HCT116 (cell line): ENCODE results near the gene DHCR7. TPM values are rescaled to one million over a fixed set of nuclear protein-coding genes. Genes with fewer than 3 reads are reported as not detected.

Source experiments
- ATAC-seq: fragments of 200-7000 bp; cut with Tn5 transposase; 2 replicates; pipeline ENCODE4 v1.9.1; 2020; ENCODE audit warnings: mild to moderate bottlenecking, moderate library complexity
- BruUV-seq: library from RNA; stranded (reverse); fragments of 400-500 nt; replicated peaks from 2 replicates; lab custom pipeline; 2021; lab: Mats Ljungman, UMichigan
- CTCF ChIA-PET: fragments of 300-600 bp; sonication (Branson Sonifier 250); formaldehyde crosslinking; loops from one replicate; lab custom pipeline; 2021; ENCODE audit warnings: antibody characterized with exemption; lab: Charles Lee
- POLR2A ChIA-PET: fragments of 300-600, 350-600 bp; sonication (Branson Sonifier 250); formaldehyde crosslinking; loops from one replicate; lab custom pipeline; 2021; ENCODE audit warnings: antibody characterized with exemption; lab: Charles Lee
- RAD21 ChIA-PET, 2 experiments: fragments of 300-600 bp; sonication (Branson Sonifier 250); formaldehyde crosslinking; loops; one replicate each; lab custom pipeline; 2023; ENCODE audit warnings: low total read pairs in 2 of 2; ENCODE audit not compliant: uncharacterized antibody in 2 of 2, unreplicated experiment in 2 of 2, low non-redundant PET in 1 of 2; lab: Charles Lee
- DNase-seq: peaks from one replicate; pipeline ENCODE4 v3.0.0-alpha.2; 2010; ENCODE audit warnings: low read depth, low spot score
- H2AFZ ChIP-seq: fragments of 200-600 bp; shearing (Covaris generic), sonication (generic); 2 replicates; pipeline ENCODE4 v1.6.1; 2017; ENCODE audit warnings: low read depth, mixed run types, mixed read lengths, antibody characterized with exemption, low read length; ENCODE audit not compliant: poor library complexity, severe bottlenecking
- H3K27ac ChIP-seq: 2 replicates; pipeline ENCODE4 v1.5.1; 2012; ENCODE audit warnings: low read depth, low read length
- H3K27me3 ChIP-seq: fragments of 200-600 bp; sonication (generic); 2 replicates; pipeline ENCODE4 v1.6.1; 2016; ENCODE audit warnings: mixed run types, low read length, mixed read lengths; ENCODE audit not compliant: insufficient read depth
- H3K36me3 ChIP-seq, 2 experiments: fragments of 200-500 bp in 1 of 2; fragments of 200-600 bp in 1 of 2; sonication (Bioruptor generic) in 1 of 2; sonication (generic) in 1 of 2; 2 replicates each; pipeline versions ENCODE4 v1.5.1 to v1.6.1; 2014 to 2016; ENCODE audit warnings: low read length in 2 of 2, inconsistent platforms in 1 of 2, mixed read lengths in 1 of 2, mixed run types in 1 of 2; ENCODE audit not compliant: insufficient read depth in 2 of 2, control insufficient read depth in 1 of 2
- H3K4me1 ChIP-seq, 2 experiments: fragments of 200-600 bp in 1 of 2; sonication (generic) in 1 of 2; 2 replicates each; pipeline versions ENCODE4 v1.5.1 to v1.6.1; 2012 to 2017; ENCODE audit warnings: low read length in 2 of 2, inconsistent platforms in 1 of 2, mild to moderate bottlenecking in 1 of 2, mixed read lengths in 1 of 2, mixed run types in 1 of 2, moderate library complexity in 1 of 2; ENCODE audit not compliant: insufficient read depth in 2 of 2, control insufficient read depth in 1 of 2
- H3K4me2 ChIP-seq: fragments of 200-600 bp; sonication (generic); 2 replicates; pipeline ENCODE4 v1.6.1; 2017; ENCODE audit warnings: mixed run types, low read length, mixed read lengths
- H3K4me3 ChIP-seq, 2 experiments: fragments of 200-600 bp in 1 of 2; sonication (generic) in 1 of 2; replicated peaks in 1 of 2; 2 replicates each; pipeline ENCODE4 v1.5.1; 2011 to 2016; ENCODE audit warnings: low read length in 2 of 2, control low read depth in 1 of 2, low read depth in 1 of 2, mild to moderate bottlenecking in 1 of 2, mixed read lengths in 1 of 2, mixed run types in 1 of 2
- H3K79me2 ChIP-seq: fragments of 200-600 bp; sonication (generic); 2 replicates; pipeline ENCODE4 v1.6.1; 2017; ENCODE audit warnings: mild to moderate bottlenecking, mixed run types, low read length, moderate library complexity, mixed read lengths; ENCODE audit not compliant: insufficient read depth
- H3K9ac ChIP-seq: fragments of 200-600 bp; sonication (generic); 2 replicates; pipeline ENCODE4 v1.6.1; 2016; ENCODE audit warnings: low read length, mixed read lengths
- H3K9me2 ChIP-seq: fragments of 200-600 bp; sonication (generic), shearing (Covaris generic); 2 replicates; pipeline ENCODE4 v1.6.1; 2017; ENCODE audit warnings: mixed run types, mild to moderate bottlenecking, moderate library complexity; ENCODE audit not compliant: insufficient read depth
- H3K9me3 ChIP-seq, 2 experiments: fragments of 200-500 bp in 1 of 2; fragments of 200-600 bp in 1 of 2; sonication (Bioruptor generic) in 1 of 2; sonication (generic) in 1 of 2; 2 replicates each; pipeline ENCODE4 v1.6.1; 2014 to 2017; ENCODE audit warnings: low read length in 2 of 2, mixed read lengths in 2 of 2, inconsistent platforms in 1 of 2, low read depth in 1 of 2, mild to moderate bottlenecking in 1 of 2, mixed run types in 1 of 2, moderate library complexity in 1 of 2; ENCODE audit not compliant: control insufficient read depth in 1 of 2, insufficient read depth in 1 of 2
- H4K20me1 ChIP-seq: fragments of 200-600 bp; sonication (generic), shearing (Covaris generic); 2 replicates; pipeline ENCODE4 v1.6.1; 2017; ENCODE audit warnings: mixed run types, mild to moderate bottlenecking, moderate library complexity; ENCODE audit not compliant: insufficient read depth
- CEBPB ChIP-seq: IDR thresholded peaks from 2 replicates; pipeline ENCODE4 v1.6.1; 2012; ENCODE audit warnings: low read depth
- EGR1 ChIP-seq: IDR thresholded peaks from 2 replicates; pipeline ENCODE4 v1.6.1; 2012; ENCODE audit warnings: low read depth
- ELF1 ChIP-seq: IDR thresholded peaks from 2 replicates; pipeline ENCODE4 v1.6.1; 2012; ENCODE audit warnings: low read depth, borderline replicate concordance
- EZH2phosphoT487 ChIP-seq: fragments of 200-600 bp; IDR thresholded peaks from 2 replicates; pipeline ENCODE4 v1.6.1; 2018; ENCODE audit warnings: antibody characterized with exemption, borderline replicate concordance
- POLR2A ChIP-seq: IDR thresholded peaks from 2 replicates; pipeline ENCODE4 v1.7.0; 2011; ENCODE audit warnings: borderline replicate concordance; ENCODE audit not compliant: insufficient read depth, insufficient read length; ENCODE audit errors: extremely low read depth
- POLR2AphosphoS5 ChIP-seq: IDR thresholded peaks from 2 replicates; pipeline ENCODE4 v1.6.1; 2011; ENCODE audit warnings: mild to moderate bottlenecking, low read depth, low read length, moderate library complexity
- RAD21 ChIP-seq: IDR thresholded peaks from 2 replicates; pipeline ENCODE4 v1.6.1; 2012; ENCODE audit warnings: low read depth, mild to moderate bottlenecking
- SIN3A ChIP-seq: IDR thresholded peaks from 2 replicates; pipeline ENCODE4 v1.6.1; 2012; ENCODE audit warnings: low read depth
- SRF ChIP-seq: IDR thresholded peaks from 2 replicates; pipeline ENCODE4 v1.6.1; 2012; ENCODE audit warnings: low read depth
- YY1 ChIP-seq: IDR thresholded peaks from 2 replicates; pipeline ENCODE4 v1.6.1; 2011; ENCODE audit warnings: low read length, low read depth, moderate library complexity, mild to moderate bottlenecking; ENCODE audit not compliant: insufficient replicate concordance; ENCODE audit errors: extremely low read depth
- ZFX ChIP-seq: fragments of 450-650 bp; IDR thresholded peaks from 2 replicates; pipeline ENCODE4 v1.6.1; 2017
- ZNF274 ChIP-seq: fragments of 200-500 bp; sonication (Bioruptor generic); IDR thresholded peaks from 2 replicates; pipeline ENCODE4 v1.6.1; 2014; ENCODE audit warnings: mild to moderate bottlenecking, low read depth, low read length, inconsistent platforms
- intact Hi-C: fragments of 100-400 bp; cut with micrococcal nuclease; formaldehyde crosslinking; loops from 2 replicates; pipeline ENCODE4 v1.10.0; 2022
- total RNA-seq: library from RNA; stranded (reverse); gene quantifications from one replicate; pipeline ENCODE4 v1.2.1, GENCODE V29; 2021; ENCODE audit not compliant: unreplicated experiment
- TF ChIP-seq, protein P1 (sequence below): IDR thresholded peaks from 2 replicates; pipeline ENCODE4 v1.6.1; 2011; ENCODE audit warnings: mild to moderate bottlenecking, low read length, moderate library complexity; ENCODE audit not compliant: insufficient replicate concordance; ENCODE audit errors: extremely low read depth
- TF ChIP-seq, protein P2 (sequence below), 3 experiments: fragments of 200-600 bp in 1 of 3; sonication (generic) in 1 of 3; IDR thresholded peaks in 2 of 3; conservative IDR thresholded peaks in 1 of 3; 2 replicates each; pipeline ENCODE4 v1.5.1; 2012 to 2017; ENCODE audit warnings: low read depth in 2 of 3, low read length in 2 of 3, antibody characterized with exemption in 1 of 3, borderline replicate concordance in 1 of 3, control low read depth in 1 of 3, mild to moderate bottlenecking in 1 of 3, mixed read lengths in 1 of 3, mixed run types in 1 of 3, moderate library complexity in 1 of 3; ENCODE audit not compliant: insufficient read depth in 1 of 3
- TF ChIP-seq, protein P3 (sequence below): IDR thresholded peaks from 2 replicates; pipeline ENCODE4 v1.6.1; 2012
- TF ChIP-seq, protein P4 (sequence below): IDR thresholded peaks from 2 replicates; pipeline ENCODE4 v1.6.1; 2012; ENCODE audit warnings: low read depth

DHCR7 gene
- total RNA-seq, 1 experiment from 2014 or later: 115 TPM

DNA sequence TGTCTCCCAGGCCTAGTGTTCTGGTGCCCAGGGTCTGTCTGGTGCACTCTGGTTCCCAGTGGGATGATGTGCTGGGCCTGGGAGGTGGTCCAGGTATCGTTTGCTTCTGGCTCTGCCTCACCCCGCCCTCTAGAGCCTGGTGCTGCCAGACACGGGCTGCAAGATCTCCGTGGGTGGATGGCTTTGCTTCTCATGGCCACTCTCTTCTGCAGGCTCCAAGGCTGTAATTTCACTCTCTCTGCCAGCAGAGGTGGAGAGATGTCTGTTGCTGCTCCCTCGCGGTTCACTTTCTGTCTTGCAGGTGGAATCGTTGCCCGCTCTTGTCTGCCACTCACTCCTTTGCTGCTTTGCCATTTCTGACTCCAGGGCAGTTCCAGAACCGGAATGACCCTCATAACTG, 18.2 kb upstream of the DHCR7 start:
- CTCF ChIA-PET: no interaction called here
- no peak overlapping the region for H3K4me2 ChIP-seq
- H3K9me2 ChIP-seq: no peaks in the 10 kb centered on the region
- TF ChIP-seq EZH2phosphoT487 (no peak), ZNF274 (no peak), SRF (no peak), POLR2A (no peak), SIN3A (no peak), ELF1 (no peak), ZFX (no peak), RAD21 (no peak), CEBPB (no peak), YY1 (no peak), EGR1 (no peak), POLR2AphosphoS5 (no peak)
- TF ChIP-seq, protein P1, sequence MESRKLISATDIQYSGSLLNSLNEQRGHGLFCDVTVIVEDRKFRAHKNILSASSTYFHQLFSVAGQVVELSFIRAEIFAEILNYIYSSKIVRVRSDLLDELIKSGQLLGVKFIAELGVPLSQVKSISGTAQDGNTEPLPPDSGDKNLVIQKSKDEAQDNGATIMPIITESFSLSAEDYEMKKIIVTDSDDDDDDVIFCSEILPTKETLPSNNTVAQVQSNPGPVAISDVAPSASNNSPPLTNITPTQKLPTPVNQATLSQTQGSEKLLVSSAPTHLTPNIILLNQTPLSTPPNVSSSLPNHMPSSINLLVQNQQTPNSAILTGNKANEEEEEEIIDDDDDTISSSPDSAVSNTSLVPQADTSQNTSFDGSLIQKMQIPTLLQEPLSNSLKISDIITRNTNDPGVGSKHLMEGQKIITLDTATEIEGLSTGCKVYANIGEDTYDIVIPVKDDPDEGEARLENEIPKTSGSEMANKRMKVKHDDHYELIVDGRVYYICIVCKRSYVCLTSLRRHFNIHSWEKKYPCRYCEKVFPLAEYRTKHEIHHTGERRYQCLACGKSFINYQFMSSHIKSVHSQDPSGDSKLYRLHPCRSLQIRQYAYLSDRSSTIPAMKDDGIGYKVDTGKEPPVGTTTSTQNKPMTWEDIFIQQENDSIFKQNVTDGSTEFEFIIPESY: no peak
- TF ChIP-seq, protein P2, sequence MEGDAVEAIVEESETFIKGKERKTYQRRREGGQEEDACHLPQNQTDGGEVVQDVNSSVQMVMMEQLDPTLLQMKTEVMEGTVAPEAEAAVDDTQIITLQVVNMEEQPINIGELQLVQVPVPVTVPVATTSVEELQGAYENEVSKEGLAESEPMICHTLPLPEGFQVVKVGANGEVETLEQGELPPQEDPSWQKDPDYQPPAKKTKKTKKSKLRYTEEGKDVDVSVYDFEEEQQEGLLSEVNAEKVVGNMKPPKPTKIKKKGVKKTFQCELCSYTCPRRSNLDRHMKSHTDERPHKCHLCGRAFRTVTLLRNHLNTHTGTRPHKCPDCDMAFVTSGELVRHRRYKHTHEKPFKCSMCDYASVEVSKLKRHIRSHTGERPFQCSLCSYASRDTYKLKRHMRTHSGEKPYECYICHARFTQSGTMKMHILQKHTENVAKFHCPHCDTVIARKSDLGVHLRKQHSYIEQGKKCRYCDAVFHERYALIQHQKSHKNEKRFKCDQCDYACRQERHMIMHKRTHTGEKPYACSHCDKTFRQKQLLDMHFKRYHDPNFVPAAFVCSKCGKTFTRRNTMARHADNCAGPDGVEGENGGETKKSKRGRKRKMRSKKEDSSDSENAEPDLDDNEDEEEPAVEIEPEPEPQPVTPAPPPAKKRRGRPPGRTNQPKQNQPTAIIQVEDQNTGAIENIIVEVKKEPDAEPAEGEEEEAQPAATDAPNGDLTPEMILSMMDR (IDR thresholded peaks at IDR 0.05 in 2 of 3, conservative IDR thresholded peaks at IDR 0.05 in 1 of 3; ENCODE audit: borderline replicate concordance in 1 of 3, insufficient read depth in 1 of 3, low read depth in 2 of 3, low read length in 2 of 3): no peak
- TF ChIP-seq, protein P3, sequence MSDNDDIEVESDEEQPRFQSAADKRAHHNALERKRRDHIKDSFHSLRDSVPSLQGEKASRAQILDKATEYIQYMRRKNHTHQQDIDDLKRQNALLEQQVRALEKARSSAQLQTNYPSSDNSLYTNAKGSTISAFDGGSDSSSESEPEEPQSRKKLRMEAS: no peak
- TF ChIP-seq, protein P4, sequence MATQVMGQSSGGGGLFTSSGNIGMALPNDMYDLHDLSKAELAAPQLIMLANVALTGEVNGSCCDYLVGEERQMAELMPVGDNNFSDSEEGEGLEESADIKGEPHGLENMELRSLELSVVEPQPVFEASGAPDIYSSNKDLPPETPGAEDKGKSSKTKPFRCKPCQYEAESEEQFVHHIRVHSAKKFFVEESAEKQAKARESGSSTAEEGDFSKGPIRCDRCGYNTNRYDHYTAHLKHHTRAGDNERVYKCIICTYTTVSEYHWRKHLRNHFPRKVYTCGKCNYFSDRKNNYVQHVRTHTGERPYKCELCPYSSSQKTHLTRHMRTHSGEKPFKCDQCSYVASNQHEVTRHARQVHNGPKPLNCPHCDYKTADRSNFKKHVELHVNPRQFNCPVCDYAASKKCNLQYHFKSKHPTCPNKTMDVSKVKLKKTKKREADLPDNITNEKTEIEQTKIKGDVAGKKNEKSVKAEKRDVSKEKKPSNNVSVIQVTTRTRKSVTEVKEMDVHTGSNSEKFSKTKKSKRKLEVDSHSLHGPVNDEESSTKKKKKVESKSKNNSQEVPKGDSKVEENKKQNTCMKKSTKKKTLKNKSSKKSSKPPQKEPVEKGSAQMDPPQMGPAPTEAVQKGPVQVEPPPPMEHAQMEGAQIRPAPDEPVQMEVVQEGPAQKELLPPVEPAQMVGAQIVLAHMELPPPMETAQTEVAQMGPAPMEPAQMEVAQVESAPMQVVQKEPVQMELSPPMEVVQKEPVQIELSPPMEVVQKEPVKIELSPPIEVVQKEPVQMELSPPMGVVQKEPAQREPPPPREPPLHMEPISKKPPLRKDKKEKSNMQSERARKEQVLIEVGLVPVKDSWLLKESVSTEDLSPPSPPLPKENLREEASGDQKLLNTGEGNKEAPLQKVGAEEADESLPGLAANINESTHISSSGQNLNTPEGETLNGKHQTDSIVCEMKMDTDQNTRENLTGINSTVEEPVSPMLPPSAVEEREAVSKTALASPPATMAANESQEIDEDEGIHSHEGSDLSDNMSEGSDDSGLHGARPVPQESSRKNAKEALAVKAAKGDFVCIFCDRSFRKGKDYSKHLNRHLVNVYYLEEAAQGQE: no peak
- H3K4me3 ChIP-seq: no peak overlapping the region
- POLR2A ChIA-PET: no interaction called here
- no peak overlapping the region for H2AFZ ChIP-seq
- ATAC-seq: no peak
- no peaks in the 10 kb centered on the region for H4K20me1 ChIP-seq
- intact Hi-C loops: no loop called here
- H3K4me1 ChIP-seq: no peaks in the 10 kb centered on the region
- peaks cover 0 to 5% of the 10 kb centered on the region in 2 experiments; a peak in 1 of 4 replicates for H3K36me3 ChIP-seq
- H3K79me2 ChIP-seq: no peaks in the 10 kb centered on the region
- RAD21 ChIA-PET: no interaction called here
- no peak overlapping the region for H3K9ac ChIP-seq
- no peaks in the 10 kb centered on the region for H3K27me3 ChIP-seq
- H3K9me3 ChIP-seq: no peaks in the 10 kb centered on the region
- DNase-seq: no peak
- H3K27ac ChIP-seq: no peak overlapping the region
- BruUV-seq: no TSS peak
